HG03060 (cell line): ENCODE results near the gene BANK1.

Experiments used
- ATAC-seq: cut with Tn5 transposase; IDR thresholded peaks from one replicate; pipeline ENCODE4 v1.9.1; 2021; ENCODE audit warnings: low read depth, moderate number of reproducible peaks; ENCODE audit not compliant: unreplicated experiment

Gene BANK1

DNA sequence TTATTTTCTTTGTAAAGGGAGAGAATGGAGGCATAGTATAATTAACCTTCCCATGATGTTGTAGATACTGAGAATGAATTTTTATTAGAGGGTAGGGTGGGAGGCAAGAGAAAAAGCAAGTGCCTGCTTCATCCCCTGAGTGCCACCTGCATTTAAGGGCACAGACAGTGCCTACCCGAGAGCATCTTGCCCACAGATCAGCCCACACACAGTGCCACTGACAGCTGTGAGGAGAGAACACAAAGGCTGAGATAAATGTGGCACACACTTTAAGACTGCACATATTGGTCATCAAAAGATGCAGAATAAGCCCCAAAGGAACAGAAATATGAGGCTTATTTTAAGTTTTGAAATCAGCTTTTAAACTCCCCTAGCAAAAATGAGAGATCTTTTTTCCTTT lies 304.0 kb downstream of the BANK1 start:
- no peak for ATAC-seq

DNA sequence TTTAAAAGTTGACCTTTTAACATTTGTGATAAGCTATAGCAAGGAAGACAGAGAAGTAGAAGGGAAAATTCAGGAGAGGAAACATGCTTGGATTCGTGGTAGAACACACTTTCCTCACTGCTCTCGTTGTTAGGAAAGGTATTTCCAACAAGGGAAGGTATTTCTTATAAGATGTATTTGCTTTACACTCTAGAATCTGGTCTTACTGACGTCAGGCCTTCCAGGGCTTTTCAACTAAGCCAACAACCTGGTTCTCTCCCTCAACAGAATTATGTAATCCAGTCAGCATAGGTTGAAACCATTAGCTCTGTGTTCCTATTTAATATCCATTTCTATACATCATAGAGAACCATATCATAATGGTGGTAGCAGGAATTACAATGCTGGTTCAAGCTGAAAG lies 312.8 kb downstream of the BANK1 start:
- ATAC-seq, result no peak

DNA sequence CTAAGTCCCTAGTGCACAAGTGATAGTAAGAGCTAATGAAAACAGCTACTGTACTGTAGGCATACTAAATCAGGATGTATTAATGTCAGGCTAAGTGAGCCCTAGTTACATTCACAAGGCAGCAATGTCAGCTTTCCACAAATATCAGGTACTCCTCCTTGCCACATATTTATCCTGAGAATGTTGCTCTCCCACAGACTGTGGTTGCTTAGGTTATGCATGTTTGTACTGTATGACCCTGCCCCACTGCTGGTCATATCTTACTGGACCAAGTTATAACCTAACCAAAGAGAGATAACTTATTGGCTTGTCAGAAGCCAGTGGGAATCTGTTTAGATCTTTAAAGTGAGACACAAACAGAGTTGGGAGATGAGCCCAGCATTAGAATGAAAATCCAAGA lies 313.7 kb downstream of the BANK1 start:
- no peak for ATAC-seq

GRCh38 chr4:102105983-102106382 lies 315.5 kb downstream of the BANK1 start:
- ATAC-seq, result no peak

GRCh38 chr4:102114118-102114630 lies 323.6 kb downstream of the BANK1 start:
- ATAC-seq, result no peak

GRCh38 chr4:102116121-102116520 lies 325.6 kb downstream of the BANK1 start:
- no peak for ATAC-seq

GRCh38 chr4:102120846-102121245 lies 330.3 kb downstream of the BANK1 start:
- ATAC-seq, result no peak
